Peyer's patch (tissue), 4 donors: Measurements from ENCODE around the gene NRGN. TPM values are rescaled to one million over a fixed set of nuclear protein-coding genes. Genes with fewer than 3 reads are reported as not detected.

Source experiments
- DNase-seq, 3 donors: peaks; one replicate each; pipeline ENCODE4 v3.0.0-alpha.2; 2017 to 2019
- H3K27ac ChIP-seq, 4 donors: fragments of 200-600 bp; sonication (generic); one replicate each; pipeline ENCODE4 v1.5.1; 2016 to 2019
- H3K27me3 ChIP-seq, 2 donors: fragments of 200-600 bp; sonication (generic); one replicate each; pipeline ENCODE4 v1.5.1; 2019
- H3K36me3 ChIP-seq, 3 donors: fragments of 200-600 bp; sonication (generic); one replicate each; pipeline ENCODE4 v1.5.1; 2016 to 2019
- H3K4me1 ChIP-seq, 4 donors: fragments of 200-600 bp; sonication (generic); one replicate each; pipeline ENCODE4 v1.5.1; 2016 to 2019
- H3K4me3 ChIP-seq, 4 donors: fragments of 200-600 bp; sonication (generic); 1 replicate in 3 of 4; 2 replicates in 1 of 4; pipeline ENCODE4 v1.5.1; 2016 to 2019; ENCODE audit warnings: mild to moderate bottlenecking in 1 of 4
- H3K9me3 ChIP-seq, 4 donors: fragments of 200-600 bp; sonication (generic); one replicate each; pipeline ENCODE4 v1.5.1; 2016 to 2019; ENCODE audit warnings: mild to moderate bottlenecking in 1 of 4
- POLR2A ChIP-seq, 2 donors: fragments of 450-650 bp; IDR thresholded peaks; one replicate each; pipeline ENCODE4 v1.5.1; 2017; ENCODE audit warnings: antibody characterized with exemption in 2 of 2, mild to moderate bottlenecking in 2 of 2, moderate library complexity in 2 of 2
- total RNA-seq, 4 donors: library from RNA; depleted of rRNA; stranded (reverse); fragments of >200 nt; gene quantifications; one replicate each; pipeline ENCODE4 v1.1.0, GENCODE V29; 2016
- TF ChIP-seq, protein P1 (sequence below), 6 experiments: fragments of 450-650 bp in 4 of 6; fragments of 200-600 bp in 2 of 6; sonication (generic) in 1 of 6; IDR thresholded peaks; one replicate each; pipeline ENCODE4 v1.5.1; 2017 to 2019; ENCODE audit warnings: antibody characterized with exemption in 6 of 6, mild to moderate bottlenecking in 3 of 6, moderate library complexity in 1 of 6

Gene NRGN
- total RNA-seq, 4 donors from 2014 or later, result 0.67 to 10.7 TPM; not detected in 2

DNA sequence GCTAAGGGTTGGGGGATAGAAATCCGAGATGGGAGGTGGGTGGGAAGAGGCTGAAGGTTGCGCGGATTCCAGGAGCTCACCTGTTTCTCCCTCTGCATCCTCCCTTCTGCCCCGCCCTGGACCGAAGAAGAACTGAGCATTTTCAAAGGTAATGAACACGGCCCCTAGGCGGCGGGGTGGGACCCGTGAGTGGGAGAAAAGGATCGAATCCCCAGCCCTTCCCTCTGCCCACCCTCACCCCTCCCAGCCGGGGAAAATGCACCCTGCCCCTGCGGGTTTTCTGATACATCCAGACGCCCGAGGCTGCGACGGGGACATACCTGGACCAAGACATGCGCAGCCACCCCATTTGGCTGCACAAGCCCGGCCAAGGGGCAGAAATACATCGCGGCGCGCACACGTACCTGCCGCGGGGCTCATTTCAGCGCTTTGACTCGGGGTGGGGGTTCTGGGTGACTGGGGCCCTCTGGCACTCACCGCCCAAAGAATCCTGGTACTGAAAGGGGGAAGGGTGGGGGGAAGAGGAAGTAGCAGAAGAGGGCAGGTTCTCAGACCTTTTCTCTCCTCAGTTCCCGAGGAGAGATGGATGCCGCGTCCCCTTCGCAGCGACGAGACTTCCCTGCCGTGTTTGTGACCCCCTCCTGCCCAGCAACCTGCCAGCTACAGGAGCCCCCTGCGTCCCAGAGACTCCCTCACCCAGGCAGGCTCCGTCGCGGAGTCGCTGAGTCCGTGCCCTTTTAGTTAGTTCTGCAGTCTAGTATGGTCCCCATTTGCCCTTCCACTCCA lies 6.3 kb downstream of the NRGN start:
- TF ChIP-seq, protein P1, sequence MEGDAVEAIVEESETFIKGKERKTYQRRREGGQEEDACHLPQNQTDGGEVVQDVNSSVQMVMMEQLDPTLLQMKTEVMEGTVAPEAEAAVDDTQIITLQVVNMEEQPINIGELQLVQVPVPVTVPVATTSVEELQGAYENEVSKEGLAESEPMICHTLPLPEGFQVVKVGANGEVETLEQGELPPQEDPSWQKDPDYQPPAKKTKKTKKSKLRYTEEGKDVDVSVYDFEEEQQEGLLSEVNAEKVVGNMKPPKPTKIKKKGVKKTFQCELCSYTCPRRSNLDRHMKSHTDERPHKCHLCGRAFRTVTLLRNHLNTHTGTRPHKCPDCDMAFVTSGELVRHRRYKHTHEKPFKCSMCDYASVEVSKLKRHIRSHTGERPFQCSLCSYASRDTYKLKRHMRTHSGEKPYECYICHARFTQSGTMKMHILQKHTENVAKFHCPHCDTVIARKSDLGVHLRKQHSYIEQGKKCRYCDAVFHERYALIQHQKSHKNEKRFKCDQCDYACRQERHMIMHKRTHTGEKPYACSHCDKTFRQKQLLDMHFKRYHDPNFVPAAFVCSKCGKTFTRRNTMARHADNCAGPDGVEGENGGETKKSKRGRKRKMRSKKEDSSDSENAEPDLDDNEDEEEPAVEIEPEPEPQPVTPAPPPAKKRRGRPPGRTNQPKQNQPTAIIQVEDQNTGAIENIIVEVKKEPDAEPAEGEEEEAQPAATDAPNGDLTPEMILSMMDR (IDR thresholded peaks at IDR 0.05), result peak in 4 of 6 experiments; percentile 13 to 56 (median 50)
- no peak for TF ChIP-seq POLR2A (IDR thresholded peaks at IDR 0.05)
- no peaks in the 10 kb centered on the region for H3K36me3 ChIP-seq
- peak overlapping the region; percentile 77 to 92 (median 82) for H3K27ac ChIP-seq
- DNase-seq, result peak; percentile 55 to 72 (median 68)
- H3K9me3 ChIP-seq, result no peaks in the 10 kb centered on the region
- H3K27me3 ChIP-seq, result no peaks in the 10 kb centered on the region
- H3K4me1 ChIP-seq, result peaks cover 0 to 22% (median 3%) of the 10 kb centered on the region in 4 donors
- peak overlapping the region; percentile 64 to 75 (median 70) for H3K4me3 ChIP-seq

DNA sequence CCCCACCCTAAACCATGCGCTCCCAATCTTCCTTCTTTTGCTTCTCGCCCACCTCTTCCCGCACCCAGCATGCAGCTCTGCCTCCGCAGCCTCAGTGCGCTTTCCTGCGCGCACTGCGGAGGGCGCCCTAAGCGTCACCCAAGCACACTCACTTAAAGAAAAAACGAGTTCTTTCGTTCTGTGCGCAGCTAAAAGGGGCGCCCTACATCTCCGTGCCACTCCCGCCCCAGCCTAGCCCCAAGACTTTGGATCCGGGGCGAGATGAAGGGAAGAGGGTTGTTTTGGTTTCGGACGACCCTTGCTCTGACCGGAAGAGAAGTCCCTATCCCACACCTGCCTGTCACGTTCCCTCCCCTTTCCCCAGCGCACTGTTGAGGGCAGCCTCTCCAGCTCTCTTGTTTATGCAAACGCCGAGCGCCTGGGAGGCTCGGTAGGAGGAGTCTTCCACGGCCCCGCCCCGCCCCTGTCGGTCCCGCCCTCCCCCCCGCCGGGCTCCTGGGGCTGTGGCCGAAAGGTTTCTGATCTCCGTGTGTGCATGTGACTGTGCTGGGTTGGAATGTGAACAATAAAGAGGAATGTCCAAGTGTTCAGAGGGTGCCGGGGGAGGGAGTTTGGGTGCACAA lies 7.0 kb downstream of the NRGN start:
- Histone ChIP-seq H3K27ac (peak overlapping the region; percentile 77 to 92 (median 82)), H3K36me3 (no peaks in the 10 kb centered on the region), H3K27me3 (no peaks in the 10 kb centered on the region), H3K4me3 (peak overlapping the region; percentile 64 to 75 (median 70)), H3K9me3 (no peaks in the 10 kb centered on the region), H3K4me1 (peaks cover 0 to 26% (median 3%) of the 10 kb centered on the region in 4 donors)
- peak; percentile 89 to 96 (median 96) for DNase-seq
- TF ChIP-seq, protein P1 (IDR thresholded peaks at IDR 0.05), result peak; percentile 12 to 73 (median 58)
- peak; percentile 80 to 92 for TF ChIP-seq POLR2A (IDR thresholded peaks at IDR 0.05)

DNA sequence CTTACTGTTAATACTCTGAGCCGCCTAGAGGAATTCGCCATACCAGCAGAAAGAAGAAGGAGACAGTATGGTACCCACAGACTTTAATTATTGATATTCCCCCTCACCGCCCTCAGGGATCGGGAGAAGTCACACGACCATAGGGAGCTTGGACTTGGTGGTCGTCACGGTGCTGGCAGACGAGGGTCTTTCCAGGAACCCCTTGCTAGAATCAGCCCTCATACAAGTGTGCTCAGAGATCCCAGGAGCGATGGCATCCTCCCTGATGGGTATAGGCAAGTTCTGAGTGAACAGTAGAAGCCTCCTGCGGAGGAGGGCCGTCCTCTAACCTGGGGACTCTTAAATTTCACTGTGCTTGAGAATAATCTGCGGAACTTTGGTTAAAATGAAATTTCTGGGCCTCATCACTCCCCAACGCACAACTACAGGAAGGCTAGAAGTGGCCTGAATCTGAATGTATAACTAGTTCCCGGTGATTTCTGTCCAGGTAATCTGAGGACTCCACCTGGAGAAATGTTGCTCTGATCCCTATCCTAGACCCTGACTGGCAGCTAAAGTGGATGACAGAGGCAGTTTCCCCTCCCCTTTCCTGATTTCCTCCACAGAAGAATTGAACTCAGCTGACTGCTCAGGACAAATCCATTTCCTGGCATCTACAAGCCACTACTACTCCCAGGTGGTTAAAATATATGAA lies 7.8 kb downstream of the NRGN start:
- Histone ChIP-seq H3K4me1 (peaks cover 0 to 34% (median 3%) of the 10 kb centered on the region in 4 donors), H3K27ac (peak overlapping the region in 2 of 4 donors; percentile 77 to 92), H3K4me3 (peak overlapping the region in 2 of 4 donors; percentile 75), H3K27me3 (no peaks in the 10 kb centered on the region), H3K9me3 (no peaks in the 10 kb centered on the region), H3K36me3 (no peaks in the 10 kb centered on the region)
- no peak for DNase-seq
- TF ChIP-seq, protein P1 (IDR thresholded peaks at IDR 0.05), result no peak
- TF ChIP-seq POLR2A (IDR thresholded peaks at IDR 0.05), result no peak

DNA sequence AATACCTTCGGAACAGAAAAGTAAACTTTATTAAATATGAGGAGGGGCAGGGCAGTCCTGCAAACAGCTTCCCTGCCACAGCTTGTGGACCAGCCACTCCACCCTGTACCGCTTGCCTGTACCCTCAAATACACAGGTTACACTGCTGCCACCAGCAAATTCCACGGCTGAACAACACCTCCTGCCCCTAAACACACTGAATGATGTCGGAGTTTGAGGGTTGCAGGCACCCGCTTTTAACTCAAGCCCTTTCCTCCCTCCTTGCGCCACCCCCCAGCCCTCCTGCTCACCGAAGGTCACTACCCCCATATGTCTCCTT lies 8.3 kb downstream of the NRGN start:
- H3K27ac ChIP-seq, result peak overlapping the region in 1 of 4 donors; percentile 92
- TF ChIP-seq POLR2A (IDR thresholded peaks at IDR 0.05), result no peak
- TF ChIP-seq, protein P1 (IDR thresholded peaks at IDR 0.05), result no peak
- DNase-seq, result no peak
- no peaks in the 10 kb centered on the region for H3K27me3 ChIP-seq
- no peaks in the 10 kb centered on the region for H3K9me3 ChIP-seq
- H3K36me3 ChIP-seq, result no peaks in the 10 kb centered on the region
- H3K4me1 ChIP-seq, result peaks cover 0 to 37% (median 3%) of the 10 kb centered on the region in 4 donors
- no peak overlapping the region for H3K4me3 ChIP-seq

DNA sequence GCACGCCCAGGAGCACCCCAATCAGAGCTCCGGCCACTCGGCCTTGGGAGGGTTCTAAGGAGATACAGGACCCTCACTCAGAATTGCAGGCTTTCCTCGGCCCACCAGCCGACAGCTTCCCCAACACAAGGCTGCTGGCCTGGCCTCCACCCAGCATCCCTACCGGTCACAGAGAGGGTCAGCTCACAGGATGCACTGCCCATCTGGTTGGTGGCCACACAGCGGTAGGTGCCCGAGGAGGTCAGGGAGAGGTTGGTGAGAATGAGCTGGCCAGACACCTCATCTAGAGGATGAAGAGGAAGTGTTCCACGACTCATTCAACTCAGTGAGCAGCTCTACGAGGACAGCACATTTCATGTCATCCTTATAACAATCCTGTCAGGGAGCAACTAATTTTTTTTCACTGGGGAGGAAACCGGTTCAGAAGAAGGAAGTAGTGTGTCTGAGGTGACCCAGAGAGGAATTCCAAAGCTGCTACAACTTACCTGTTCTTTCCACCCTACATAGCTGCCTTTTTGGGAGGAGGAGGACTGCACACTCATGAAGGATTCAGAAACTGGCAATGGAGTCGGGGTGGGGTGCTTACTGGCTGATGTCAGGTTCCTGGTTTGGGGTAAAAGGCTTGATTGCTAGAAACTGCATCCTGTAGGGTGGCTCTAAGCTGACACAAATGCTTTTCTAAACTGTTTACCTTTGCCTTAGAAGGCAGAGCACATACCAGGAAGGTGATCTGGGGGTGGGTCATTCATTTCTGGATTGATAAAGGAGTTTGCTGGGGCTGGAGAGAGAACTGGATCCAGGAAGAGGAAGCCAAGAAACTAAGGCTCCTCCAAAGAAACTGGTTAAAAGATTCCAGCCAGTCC lies 9.0 kb downstream of the NRGN start:
- Histone ChIP-seq H3K4me1 (peaks cover 0 to 37% (median 3%) of the 10 kb centered on the region in 4 donors), H3K4me3 (no peak overlapping the region), H3K9me3 (no peaks in the 10 kb centered on the region), H3K36me3 (no peaks in the 10 kb centered on the region), H3K27ac (peak overlapping the region in 1 of 4 donors; percentile 7), H3K27me3 (no peaks in the 10 kb centered on the region)
- DNase-seq, result no peak
- TF ChIP-seq, protein P1 (IDR thresholded peaks at IDR 0.05), result no peak
- no peak for TF ChIP-seq POLR2A (IDR thresholded peaks at IDR 0.05)
